ENCODE measurements around the gene TRPM8. TPM values are rescaled to one million over a fixed set of nuclear protein-coding genes. Genes with fewer than 3 reads are reported as not detected.

TRPM8 gene
- total RNA-seq, 1 experiment from 2014 or later = 3.9 TPM

DNA sequence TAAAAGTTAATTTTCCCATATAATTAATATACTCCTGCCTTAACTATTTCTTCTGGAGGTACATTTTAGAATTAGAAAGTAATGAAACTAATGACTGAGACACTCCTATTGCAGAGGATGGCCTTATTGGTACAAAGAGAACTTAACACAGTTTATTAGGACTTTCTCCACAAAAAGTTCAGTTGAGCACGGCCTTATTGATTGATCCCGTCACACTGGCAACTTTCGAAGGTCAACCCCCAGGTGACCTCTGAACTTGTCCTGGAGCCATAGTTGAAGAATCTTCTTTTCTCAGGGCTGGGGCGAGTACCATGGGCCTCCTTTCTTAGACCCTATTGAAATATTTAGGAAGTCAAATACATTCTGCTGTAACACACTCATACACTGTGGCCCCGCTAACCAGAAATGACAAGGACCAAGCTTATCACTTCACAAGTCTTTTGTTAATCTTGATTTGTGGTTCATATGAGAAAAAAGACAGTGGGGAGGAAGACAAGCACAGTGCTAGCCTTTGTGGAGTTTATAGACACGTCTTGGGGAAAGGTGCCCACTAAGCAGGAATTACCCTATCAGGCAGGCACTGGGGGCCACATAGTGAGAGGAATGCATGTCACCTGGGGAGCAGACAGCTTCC is 144.6 kb downstream of the TRPM8 start:
- H3K9me3 ChIP-seq (ENCODE audit: control insufficient read depth, insufficient read depth, low read depth, low read length) = no peaks in the 10 kb centered on the region
- H3K27me3 ChIP-seq (ENCODE audit: control insufficient read depth, insufficient read depth, low read length) = no peaks in the 10 kb centered on the region
- in situ Hi-C loops (cut with HindIII; ENCODE audit: low pct_unique_long_range_greater_than_20kb, low sequenced_read_pairs) = no loop called here
- no TSS peak for BruUV-seq (replicated peaks)
- CTCF ChIA-PET = no interaction called here
- H3K27ac ChIP-seq (ENCODE audit: low read length) = no peak overlapping the region
- H3K4me3 ChIP-seq (ENCODE audit: low read depth in 2 of 2, low read length in 2 of 2) = no peak overlapping the region
- H3K4me1 ChIP-seq (ENCODE audit: control insufficient read depth, insufficient read depth, low read length) = peaks cover 4% of the 10 kb centered on the region
- intact Hi-C loops (cut with micrococcal nuclease; ENCODE audit: unreplicated experiment) = no loop called here
- POLR2A ChIA-PET = no interaction called here
- TF ChIP-seq, protein P1, sequence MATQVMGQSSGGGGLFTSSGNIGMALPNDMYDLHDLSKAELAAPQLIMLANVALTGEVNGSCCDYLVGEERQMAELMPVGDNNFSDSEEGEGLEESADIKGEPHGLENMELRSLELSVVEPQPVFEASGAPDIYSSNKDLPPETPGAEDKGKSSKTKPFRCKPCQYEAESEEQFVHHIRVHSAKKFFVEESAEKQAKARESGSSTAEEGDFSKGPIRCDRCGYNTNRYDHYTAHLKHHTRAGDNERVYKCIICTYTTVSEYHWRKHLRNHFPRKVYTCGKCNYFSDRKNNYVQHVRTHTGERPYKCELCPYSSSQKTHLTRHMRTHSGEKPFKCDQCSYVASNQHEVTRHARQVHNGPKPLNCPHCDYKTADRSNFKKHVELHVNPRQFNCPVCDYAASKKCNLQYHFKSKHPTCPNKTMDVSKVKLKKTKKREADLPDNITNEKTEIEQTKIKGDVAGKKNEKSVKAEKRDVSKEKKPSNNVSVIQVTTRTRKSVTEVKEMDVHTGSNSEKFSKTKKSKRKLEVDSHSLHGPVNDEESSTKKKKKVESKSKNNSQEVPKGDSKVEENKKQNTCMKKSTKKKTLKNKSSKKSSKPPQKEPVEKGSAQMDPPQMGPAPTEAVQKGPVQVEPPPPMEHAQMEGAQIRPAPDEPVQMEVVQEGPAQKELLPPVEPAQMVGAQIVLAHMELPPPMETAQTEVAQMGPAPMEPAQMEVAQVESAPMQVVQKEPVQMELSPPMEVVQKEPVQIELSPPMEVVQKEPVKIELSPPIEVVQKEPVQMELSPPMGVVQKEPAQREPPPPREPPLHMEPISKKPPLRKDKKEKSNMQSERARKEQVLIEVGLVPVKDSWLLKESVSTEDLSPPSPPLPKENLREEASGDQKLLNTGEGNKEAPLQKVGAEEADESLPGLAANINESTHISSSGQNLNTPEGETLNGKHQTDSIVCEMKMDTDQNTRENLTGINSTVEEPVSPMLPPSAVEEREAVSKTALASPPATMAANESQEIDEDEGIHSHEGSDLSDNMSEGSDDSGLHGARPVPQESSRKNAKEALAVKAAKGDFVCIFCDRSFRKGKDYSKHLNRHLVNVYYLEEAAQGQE (IDR thresholded peaks at IDR 0.05; ENCODE audit: insufficient read depth in 1 of 2, low read depth in 2 of 2, low read length in 1 of 2) = no peak
- TF ChIP-seq SIN3A (IDR thresholded peaks at IDR 0.05; ENCODE audit: borderline replicate concordance, insufficient read depth, low read depth, low read length) (no peak), POLR2AphosphoS5 (IDR thresholded peaks at IDR 0.05; ENCODE audit: low read depth, low read length) (no peak), TCF7L2 (IDR thresholded peaks at IDR 0.05; ENCODE audit: low read depth, low read length) (no peak)
- TF ChIP-seq, protein P2, sequence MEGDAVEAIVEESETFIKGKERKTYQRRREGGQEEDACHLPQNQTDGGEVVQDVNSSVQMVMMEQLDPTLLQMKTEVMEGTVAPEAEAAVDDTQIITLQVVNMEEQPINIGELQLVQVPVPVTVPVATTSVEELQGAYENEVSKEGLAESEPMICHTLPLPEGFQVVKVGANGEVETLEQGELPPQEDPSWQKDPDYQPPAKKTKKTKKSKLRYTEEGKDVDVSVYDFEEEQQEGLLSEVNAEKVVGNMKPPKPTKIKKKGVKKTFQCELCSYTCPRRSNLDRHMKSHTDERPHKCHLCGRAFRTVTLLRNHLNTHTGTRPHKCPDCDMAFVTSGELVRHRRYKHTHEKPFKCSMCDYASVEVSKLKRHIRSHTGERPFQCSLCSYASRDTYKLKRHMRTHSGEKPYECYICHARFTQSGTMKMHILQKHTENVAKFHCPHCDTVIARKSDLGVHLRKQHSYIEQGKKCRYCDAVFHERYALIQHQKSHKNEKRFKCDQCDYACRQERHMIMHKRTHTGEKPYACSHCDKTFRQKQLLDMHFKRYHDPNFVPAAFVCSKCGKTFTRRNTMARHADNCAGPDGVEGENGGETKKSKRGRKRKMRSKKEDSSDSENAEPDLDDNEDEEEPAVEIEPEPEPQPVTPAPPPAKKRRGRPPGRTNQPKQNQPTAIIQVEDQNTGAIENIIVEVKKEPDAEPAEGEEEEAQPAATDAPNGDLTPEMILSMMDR (IDR thresholded peaks at IDR 0.05) = no peak
- no peaks in the 10 kb centered on the region for H3K36me3 ChIP-seq (ENCODE audit: control insufficient read depth, insufficient read depth, low read length)
- DNase-seq (ENCODE audit: low read depth, low spot score) (no peak), ATAC-seq (no peak)

DNA sequence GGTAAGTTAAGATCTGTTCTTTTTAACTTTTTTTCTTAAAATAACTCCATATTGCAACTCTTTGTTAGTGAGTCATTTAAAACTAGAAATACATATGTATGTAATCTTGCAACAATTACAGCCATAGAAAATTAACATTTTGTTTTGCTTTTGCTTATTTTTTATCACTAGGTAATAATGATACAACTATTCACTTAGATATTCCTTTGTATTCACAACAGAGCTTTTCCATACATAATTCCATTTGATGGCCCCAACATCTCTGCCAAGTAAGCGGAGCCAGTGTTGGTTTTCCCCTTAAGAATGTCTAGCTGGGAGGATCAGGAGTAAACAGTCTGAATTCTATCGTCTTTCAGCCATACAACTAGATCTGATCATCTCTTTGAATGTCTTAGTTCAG is 149.4 kb downstream of the TRPM8 start:
- in situ Hi-C loops (cut with HindIII; ENCODE audit: low pct_unique_long_range_greater_than_20kb, low sequenced_read_pairs) = no loop called here
- POLR2A ChIA-PET = no interaction called here
- TF ChIP-seq, protein P2 (IDR thresholded peaks at IDR 0.05) = no peak
- TF ChIP-seq TCF7L2 (IDR thresholded peaks at IDR 0.05; ENCODE audit: low read depth, low read length) = no peak
- TF ChIP-seq POLR2AphosphoS5 (IDR thresholded peaks at IDR 0.05; ENCODE audit: low read depth, low read length) = no peak
- no peak for TF ChIP-seq SIN3A (IDR thresholded peaks at IDR 0.05; ENCODE audit: borderline replicate concordance, insufficient read depth, low read depth, low read length)
- TF ChIP-seq, protein P1 (IDR thresholded peaks at IDR 0.05; ENCODE audit: insufficient read depth in 1 of 2, low read depth in 2 of 2, low read length in 1 of 2) = no peak
- Histone ChIP-seq H3K9me3 (ENCODE audit: control insufficient read depth, insufficient read depth, low read depth, low read length) (no peaks in the 10 kb centered on the region), H3K4me1 (ENCODE audit: control insufficient read depth, insufficient read depth, low read length) (no peaks in the 10 kb centered on the region), H3K27me3 (ENCODE audit: control insufficient read depth, insufficient read depth, low read length) (no peaks in the 10 kb centered on the region), H3K4me3 (ENCODE audit: low read depth in 2 of 2, low read length in 2 of 2) (no peak overlapping the region), H3K36me3 (ENCODE audit: control insufficient read depth, insufficient read depth, low read length) (no peaks in the 10 kb centered on the region), H3K27ac (ENCODE audit: low read length) (no peak overlapping the region)
- intact Hi-C loops (cut with micrococcal nuclease; ENCODE audit: unreplicated experiment) = no loop called here
- CTCF ChIA-PET = no interaction called here
- DNase-seq (ENCODE audit: low read depth, low spot score) (no peak), ATAC-seq (no peak)
- no TSS peak for BruUV-seq (replicated peaks)

Data from Panc1 (cell line).